KOPT-K1 (cell line): ENCODE results near the gene TNS1.

Experiments used
- H3K27ac ChIP-seq: fragments of 200-600 bp; sonication (generic); 2 replicates; pipeline ENCODE4 v1.5.1; 2016; ENCODE audit warnings: antibody characterized with exemption, mild to moderate bottlenecking, low read depth, low read length; ENCODE audit not compliant: poor library complexity, severe bottlenecking
- H3K36me3 ChIP-seq: fragments of 200-600 bp; sonication (generic); 2 replicates; pipeline ENCODE4 v1.5.1; 2017; ENCODE audit warnings: antibody characterized with exemption, mild to moderate bottlenecking, low read length, moderate library complexity; ENCODE audit not compliant: insufficient read depth
- H3K9me3 ChIP-seq: fragments of 200-600 bp; sonication (generic); 2 replicates; pipeline ENCODE4 v1.5.1; 2017; ENCODE audit warnings: antibody characterized with exemption, low read length, mild to moderate bottlenecking; ENCODE audit not compliant: insufficient read depth, poor library complexity, severe bottlenecking

Gene TNS1

DNA sequence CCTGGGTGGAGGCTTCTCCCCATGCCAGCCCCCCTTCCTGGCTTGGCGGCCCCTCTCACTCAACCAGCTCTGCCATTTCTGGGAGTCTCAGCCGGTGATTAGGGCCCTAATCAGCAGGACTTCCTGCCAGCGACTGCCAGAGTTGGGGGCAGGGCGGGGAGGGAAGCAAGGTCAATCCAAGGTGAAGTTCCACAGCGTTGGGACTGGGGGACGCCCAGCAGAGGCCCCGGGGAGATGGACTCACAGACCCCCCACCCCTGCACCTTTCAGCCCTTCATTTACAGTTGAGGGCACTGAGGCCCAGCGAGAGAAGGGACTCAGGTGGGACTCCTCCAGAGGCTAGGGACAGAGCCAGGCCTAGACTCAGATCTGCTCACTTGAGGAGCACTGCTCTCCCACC lies 65.3 kb downstream of the TNS1 start:
- no peaks in the 10 kb centered on the region for H3K36me3 ChIP-seq
- H3K27ac ChIP-seq, result no peak overlapping the region
- H3K9me3 ChIP-seq, result no peaks in the 10 kb centered on the region

- Histone ChIP-seq H3K9me3 (no peaks in the 10 kb centered on the region), H3K36me3 (no peaks in the 10 kb centered on the region), H3K27ac (no peak overlapping the region)
Measured at GRCh38 chr2:217936952-217937351, 65.8 kb downstream of the TNS1 start.

DNA sequence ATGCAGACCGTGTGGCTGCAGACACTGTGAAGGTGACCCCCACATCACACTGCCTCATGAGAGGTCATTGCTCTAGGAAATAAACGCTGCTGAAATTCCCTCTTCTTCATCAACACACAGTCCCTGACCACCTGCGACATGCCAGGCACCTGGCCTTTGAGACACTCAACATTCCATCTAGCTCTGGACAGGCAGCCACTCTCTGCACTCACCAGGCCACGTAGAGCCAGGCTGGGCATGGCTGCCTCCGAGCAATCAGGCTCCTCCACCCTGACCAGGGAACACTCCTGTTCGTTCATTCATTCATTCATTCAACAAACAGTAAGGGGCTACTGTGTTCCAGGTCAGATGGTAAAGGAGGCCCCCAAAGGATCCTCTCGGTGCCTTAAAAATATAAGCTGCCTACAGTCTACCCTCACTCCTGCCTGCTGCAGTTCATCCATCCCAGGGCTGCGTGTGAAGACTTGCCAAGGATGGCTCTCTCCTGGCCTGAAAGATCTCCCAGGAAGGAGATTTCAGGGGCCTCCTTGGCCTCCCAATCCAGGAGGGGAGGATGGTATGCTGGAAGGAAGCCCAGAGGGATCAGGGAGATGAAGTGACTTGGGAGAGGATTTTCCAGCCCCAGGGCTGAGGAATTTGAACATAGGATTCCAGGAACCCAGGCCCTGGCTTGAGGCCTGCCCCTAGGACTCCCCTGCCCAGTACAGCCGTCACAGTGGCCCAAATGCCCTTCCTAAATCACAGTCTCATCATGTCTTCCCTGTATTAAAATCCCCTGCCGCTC lies 66.7 kb downstream of the TNS1 start:
- no peaks in the 10 kb centered on the region for H3K9me3 ChIP-seq
- no peaks in the 10 kb centered on the region for H3K36me3 ChIP-seq
- no peak overlapping the region for H3K27ac ChIP-seq

GRCh38 chr2:217935235-217935879 lies 67.4 kb downstream of the TNS1 start:
- H3K27ac ChIP-seq, result no peak overlapping the region
- H3K9me3 ChIP-seq, result no peaks in the 10 kb centered on the region

GRCh38 chr2:217934321-217935131 lies 68.3 kb downstream of the TNS1 start:
- Histone ChIP-seq H3K27ac (no peak overlapping the region), H3K9me3 (no peaks in the 10 kb centered on the region), H3K36me3 (no peaks in the 10 kb centered on the region)

More at GRCh38 chr2:217935235-217935879, 67.4 kb downstream of the TNS1 start:
- H3K36me3 ChIP-seq, result no peaks in the 10 kb centered on the region

- Histone ChIP-seq H3K9me3 (no peaks in the 10 kb centered on the region), H3K27ac (no peak overlapping the region), H3K36me3 (no peaks in the 10 kb centered on the region)
Measured at GRCh38 chr2:217933617-217933993, 69.2 kb downstream of the TNS1 start.

- Histone ChIP-seq H3K9me3 (no peaks in the 10 kb centered on the region), H3K36me3 (no peaks in the 10 kb centered on the region), H3K27ac (no peak overlapping the region)
Measured at GRCh38 chr2:217932803-217933616, 69.8 kb downstream of the TNS1 start.

DNA sequence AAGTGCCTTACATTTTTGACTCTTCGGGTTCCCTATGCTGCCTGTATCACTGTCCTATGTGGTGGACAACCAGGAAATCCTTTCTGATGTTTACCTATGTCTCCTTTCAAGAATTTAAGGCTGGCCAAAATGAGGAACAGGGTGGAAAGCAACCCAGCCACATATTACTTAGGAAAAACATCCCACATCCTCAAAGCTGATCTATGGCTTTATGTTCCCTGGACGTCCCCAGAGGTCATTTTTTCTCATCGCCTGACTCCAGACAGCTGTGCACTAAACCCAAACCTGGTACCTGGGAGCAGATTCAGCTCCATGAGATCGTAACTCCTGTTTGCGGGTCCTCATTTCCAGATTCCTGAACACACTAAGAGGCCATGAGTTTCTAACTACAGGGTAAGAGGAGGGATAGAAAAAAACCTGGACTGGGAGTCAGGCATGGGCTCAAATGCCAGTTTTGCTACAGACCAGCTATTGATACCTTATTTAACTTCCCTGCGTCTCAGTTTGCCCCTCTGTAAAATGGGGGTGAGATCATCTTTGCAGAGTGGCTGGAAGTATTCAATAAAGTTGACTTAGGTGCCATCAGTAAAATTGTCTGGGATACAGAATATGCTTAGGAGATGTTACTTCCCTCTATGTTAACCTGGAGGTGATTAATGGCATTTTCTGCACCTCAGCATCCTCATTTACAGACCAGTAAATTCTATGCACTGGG lies 70.8 kb downstream of the TNS1 start:
- Histone ChIP-seq H3K27ac (no peak overlapping the region), H3K9me3 (no peaks in the 10 kb centered on the region)

DNA sequence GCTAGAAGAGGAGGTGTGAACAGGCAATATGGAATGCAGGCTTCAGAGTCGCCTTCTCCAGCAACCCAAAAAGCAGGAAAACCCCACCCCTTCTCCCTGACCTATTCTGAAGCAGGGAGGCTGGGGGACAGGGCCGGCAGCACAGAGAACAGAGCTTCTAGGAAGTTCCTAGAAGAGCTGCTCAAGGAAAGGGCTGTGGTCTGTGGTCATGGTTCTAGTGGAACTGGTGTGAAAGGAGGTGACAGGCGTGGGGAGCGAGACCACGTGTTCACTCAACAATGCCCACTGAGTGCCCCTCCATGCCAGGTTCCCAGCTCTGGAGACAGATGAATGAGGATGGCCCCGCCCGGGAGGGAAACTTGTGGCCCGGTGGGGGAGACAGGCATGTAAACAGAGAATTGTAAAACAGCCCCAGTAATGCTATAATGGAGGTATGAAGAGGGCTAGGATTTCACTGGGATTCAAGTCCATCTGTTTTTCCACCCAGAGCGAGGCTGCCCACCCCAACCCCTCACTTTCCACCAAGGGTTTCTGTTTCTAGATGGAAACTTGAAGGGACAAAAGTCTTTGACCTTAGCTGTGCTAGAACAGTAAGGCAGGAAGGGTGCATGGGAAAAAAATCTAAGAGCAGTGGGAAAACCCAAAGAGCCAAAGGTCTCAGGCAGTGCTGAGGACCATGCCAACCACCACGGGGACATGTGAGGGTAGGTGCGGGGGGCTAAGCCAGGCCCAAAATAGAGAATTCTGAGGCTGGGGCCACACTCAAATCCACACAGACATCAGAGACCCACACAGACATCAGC lies 71.8 kb downstream of the TNS1 start:
- no peaks in the 10 kb centered on the region for H3K9me3 ChIP-seq
- no peaks in the 10 kb centered on the region for H3K36me3 ChIP-seq
- no peak overlapping the region for H3K27ac ChIP-seq

More for the DNA sequence above, 70.8 kb downstream of the TNS1 start:
- H3K36me3 ChIP-seq, result no peaks in the 10 kb centered on the region

DNA sequence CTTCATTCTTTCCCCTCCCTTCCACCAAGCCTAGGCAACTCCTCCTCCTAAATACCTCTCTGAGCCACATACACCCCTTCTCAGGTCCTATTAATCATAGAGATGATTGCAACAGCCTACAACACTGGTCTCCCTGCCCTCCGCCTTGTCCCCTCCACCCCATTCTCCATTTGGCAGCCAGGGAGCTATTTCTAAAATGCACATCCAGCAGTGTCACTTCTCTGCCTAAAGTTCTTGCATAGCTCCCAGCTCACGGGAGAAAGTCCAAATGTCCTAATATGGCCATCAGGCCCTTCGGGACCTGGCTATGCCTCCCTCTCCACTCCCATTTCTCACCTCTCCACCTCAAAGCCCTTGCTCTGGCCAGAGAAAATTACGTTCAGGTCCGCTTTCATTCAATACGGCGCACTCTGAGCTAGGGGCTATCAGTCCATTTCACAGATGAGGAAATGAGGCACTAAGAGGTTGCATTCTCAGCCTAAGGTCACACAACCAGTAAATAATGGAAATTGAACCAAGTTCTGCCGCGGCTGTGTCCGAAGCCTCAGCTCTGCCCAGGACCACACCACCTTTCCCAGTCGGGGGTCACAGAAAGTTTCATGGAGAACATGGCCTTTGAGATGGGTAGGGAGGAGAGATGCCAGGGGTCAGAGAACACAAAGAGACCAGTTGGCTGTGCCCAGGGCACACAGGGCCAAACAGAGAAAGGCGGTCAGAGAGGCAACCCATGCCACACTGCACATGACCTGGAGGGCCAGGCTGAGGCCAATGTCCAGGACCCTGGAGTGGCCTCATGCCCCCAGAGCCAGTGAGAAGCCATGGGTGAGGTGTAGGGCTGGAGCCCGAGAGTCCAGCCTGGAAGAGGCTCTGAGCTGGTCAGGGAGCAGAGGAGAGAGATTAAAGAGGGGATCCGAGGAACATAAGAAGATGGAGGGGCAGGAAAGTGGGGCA lies 72.8 kb downstream of the TNS1 start:
- Histone ChIP-seq H3K27ac (no peak overlapping the region), H3K9me3 (no peaks in the 10 kb centered on the region), H3K36me3 (no peaks in the 10 kb centered on the region)

- H3K36me3 ChIP-seq, result no peaks in the 10 kb centered on the region
- no peaks in the 10 kb centered on the region for H3K9me3 ChIP-seq
- no peak overlapping the region for H3K27ac ChIP-seq
Measured at GRCh38 chr2:217929272-217929671, 73.5 kb downstream of the TNS1 start.

- H3K36me3 ChIP-seq, result no peaks in the 10 kb centered on the region
- H3K27ac ChIP-seq, result no peak overlapping the region
- no peaks in the 10 kb centered on the region for H3K9me3 ChIP-seq
Measured at GRCh38 chr2:217928324-217929181, 74.2 kb downstream of the TNS1 start.
